Esophagus squamous epithelium (tissue), 4 donors: ENCODE measurements around the gene GABRR1.

Experiments used
- POLR2A ChIP-seq, 4 donors: fragments of 450-650 bp; IDR thresholded peaks; one replicate each; pipeline ENCODE4 v1.6.1; 2017; ENCODE audit warnings: antibody characterized with exemption in 4 of 4, mild to moderate bottlenecking in 4 of 4, moderate library complexity in 3 of 4
- TF ChIP-seq, protein P1 (sequence below), 6 experiments: fragments of 450-650 bp in 4 of 6; fragments of 200-600 bp in 2 of 6; sonication (generic) in 2 of 6; IDR thresholded peaks; one replicate each; pipeline ENCODE4 v1.5.1; 2016 to 2019; ENCODE audit warnings: antibody characterized with exemption in 6 of 6, mild to moderate bottlenecking in 4 of 6, moderate library complexity in 4 of 6

DNA sequence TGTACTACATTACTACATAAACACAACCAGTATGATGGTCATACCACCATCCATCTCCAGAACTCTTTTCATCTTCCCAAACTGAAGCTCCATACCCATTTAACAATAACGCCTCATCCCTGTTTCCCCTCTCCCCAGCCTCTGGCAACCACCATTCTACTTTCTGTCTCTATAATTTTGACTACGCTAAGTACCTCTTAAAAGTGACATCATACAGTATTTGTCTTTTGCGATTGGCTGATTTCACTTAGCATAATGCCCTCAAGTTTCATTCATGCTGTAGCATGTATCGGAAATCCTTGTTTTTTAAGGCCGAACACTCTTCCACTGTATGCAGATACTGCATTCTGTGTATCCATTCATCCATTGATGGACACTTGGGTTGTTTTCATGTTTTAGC is 29.7 kb downstream of the GABRR1 start:
- TF ChIP-seq, protein P1, sequence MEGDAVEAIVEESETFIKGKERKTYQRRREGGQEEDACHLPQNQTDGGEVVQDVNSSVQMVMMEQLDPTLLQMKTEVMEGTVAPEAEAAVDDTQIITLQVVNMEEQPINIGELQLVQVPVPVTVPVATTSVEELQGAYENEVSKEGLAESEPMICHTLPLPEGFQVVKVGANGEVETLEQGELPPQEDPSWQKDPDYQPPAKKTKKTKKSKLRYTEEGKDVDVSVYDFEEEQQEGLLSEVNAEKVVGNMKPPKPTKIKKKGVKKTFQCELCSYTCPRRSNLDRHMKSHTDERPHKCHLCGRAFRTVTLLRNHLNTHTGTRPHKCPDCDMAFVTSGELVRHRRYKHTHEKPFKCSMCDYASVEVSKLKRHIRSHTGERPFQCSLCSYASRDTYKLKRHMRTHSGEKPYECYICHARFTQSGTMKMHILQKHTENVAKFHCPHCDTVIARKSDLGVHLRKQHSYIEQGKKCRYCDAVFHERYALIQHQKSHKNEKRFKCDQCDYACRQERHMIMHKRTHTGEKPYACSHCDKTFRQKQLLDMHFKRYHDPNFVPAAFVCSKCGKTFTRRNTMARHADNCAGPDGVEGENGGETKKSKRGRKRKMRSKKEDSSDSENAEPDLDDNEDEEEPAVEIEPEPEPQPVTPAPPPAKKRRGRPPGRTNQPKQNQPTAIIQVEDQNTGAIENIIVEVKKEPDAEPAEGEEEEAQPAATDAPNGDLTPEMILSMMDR (IDR thresholded peaks at IDR 0.05) = no peak
- no peak for TF ChIP-seq POLR2A (IDR thresholded peaks at IDR 0.05)
